Subcutaneous adipose tissue (tissue), 4 donors: ENCODE measurements around the gene EMC6. TPM values are rescaled to one million over a fixed set of nuclear protein-coding genes. Genes with fewer than 3 reads are reported as not detected.

ENCODE experiments used
- CTCF ChIP-seq: fragments of 450-650 bp; IDR thresholded peaks from one replicate; pipeline ENCODE4 v1.5.1; 2016; ENCODE audit warnings: low read depth, mild to moderate bottlenecking, control low read depth, antibody characterized with exemption, moderate library complexity
- total RNA-seq, 4 donors: library from RNA; depleted of rRNA; stranded (reverse); fragments of >200 nt; gene quantifications; one replicate each; pipeline ENCODE4 v1.1.0, GENCODE V29; 2016

The EMC6 gene
- total RNA-seq, 4 donors from 2014 or later, result 14.5 to 17.2 (median 15.3) TPM

- no peak for TF ChIP-seq CTCF
Observed at GRCh38 chr17:3692346-3692745, 23.7 kb downstream of the EMC6 start.

GRCh38 chr17:3693141-3693540, 24.5 kb downstream of the EMC6 start:
- no peak for TF ChIP-seq CTCF

GRCh38 chr17:3693829-3694231, 25.2 kb downstream of the EMC6 start:
- no peak for TF ChIP-seq CTCF

- no peak for TF ChIP-seq CTCF
Observed at GRCh38 chr17:3695129-3695722, 26.6 kb downstream of the EMC6 start.

- TF ChIP-seq CTCF, result no peak
Observed at GRCh38 chr17:3695723-3696411, 27.3 kb downstream of the EMC6 start, which contains the start of gene P2RX5. Gene P2RX5, minus strand, starts transcription at chr17:3696155. Its CDS starts 150 bp downstream, at chr17:3696005.

GRCh38 chr17:3697103-3697476, 28.5 kb downstream of the EMC6 start:
- no peak for TF ChIP-seq CTCF

GRCh38 chr17:3698139-3698538, 29.5 kb downstream of the EMC6 start:
- TF ChIP-seq CTCF, result no peak
